Hepatocyte (in vitro differentiated cells): ENCODE data around the gene BAZ2B.

Source experiments
- EZH2phosphoT487 ChIP-seq: fragments of 200-600 bp; sonication (generic); IDR thresholded peaks from one replicate; pipeline ENCODE4 v1.6.1; 2018; ENCODE audit warnings: antibody characterized with exemption, mild to moderate bottlenecking, low read depth, moderate library complexity; ENCODE audit not compliant: unreplicated experiment, severe bottlenecking
- TF ChIP-seq, protein P1 (sequence below): fragments of 200-600 bp; sonication (generic); IDR thresholded peaks from 2 replicates; pipeline ENCODE4 v1.5.1; 2016; ENCODE audit warnings: antibody characterized with exemption, mild to moderate bottlenecking; ENCODE audit not compliant: poor library complexity

DNA sequence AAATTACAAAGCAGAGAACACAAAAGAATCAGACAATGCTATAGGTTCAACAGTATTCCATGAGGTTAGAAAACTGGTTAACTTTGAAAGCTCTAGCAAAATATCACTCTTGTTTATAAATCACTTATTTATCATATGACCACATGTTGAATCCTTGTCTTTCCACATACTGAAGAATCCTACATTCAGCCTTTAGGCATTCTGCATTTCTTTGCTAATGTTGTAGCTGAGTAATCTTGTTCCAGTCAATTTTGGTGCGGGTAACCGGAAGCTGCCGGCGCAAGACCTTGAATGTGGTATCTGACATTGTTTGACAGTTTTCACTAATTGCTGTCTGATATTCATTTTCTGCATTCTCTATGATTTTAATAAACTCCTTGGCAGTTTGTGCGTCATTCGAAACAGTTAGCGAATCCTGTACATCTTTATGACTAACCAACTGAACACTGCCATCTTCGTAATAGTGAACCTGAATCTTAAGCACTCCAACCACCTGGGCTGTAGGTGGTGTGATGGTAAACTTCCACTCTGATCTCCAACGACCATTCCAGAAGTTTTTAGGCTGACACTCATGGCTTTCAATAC lies 154.1 kb downstream of the BAZ2B start:
- TF ChIP-seq EZH2phosphoT487 = no peak
- TF ChIP-seq, protein P1, sequence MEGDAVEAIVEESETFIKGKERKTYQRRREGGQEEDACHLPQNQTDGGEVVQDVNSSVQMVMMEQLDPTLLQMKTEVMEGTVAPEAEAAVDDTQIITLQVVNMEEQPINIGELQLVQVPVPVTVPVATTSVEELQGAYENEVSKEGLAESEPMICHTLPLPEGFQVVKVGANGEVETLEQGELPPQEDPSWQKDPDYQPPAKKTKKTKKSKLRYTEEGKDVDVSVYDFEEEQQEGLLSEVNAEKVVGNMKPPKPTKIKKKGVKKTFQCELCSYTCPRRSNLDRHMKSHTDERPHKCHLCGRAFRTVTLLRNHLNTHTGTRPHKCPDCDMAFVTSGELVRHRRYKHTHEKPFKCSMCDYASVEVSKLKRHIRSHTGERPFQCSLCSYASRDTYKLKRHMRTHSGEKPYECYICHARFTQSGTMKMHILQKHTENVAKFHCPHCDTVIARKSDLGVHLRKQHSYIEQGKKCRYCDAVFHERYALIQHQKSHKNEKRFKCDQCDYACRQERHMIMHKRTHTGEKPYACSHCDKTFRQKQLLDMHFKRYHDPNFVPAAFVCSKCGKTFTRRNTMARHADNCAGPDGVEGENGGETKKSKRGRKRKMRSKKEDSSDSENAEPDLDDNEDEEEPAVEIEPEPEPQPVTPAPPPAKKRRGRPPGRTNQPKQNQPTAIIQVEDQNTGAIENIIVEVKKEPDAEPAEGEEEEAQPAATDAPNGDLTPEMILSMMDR = no peak
